Thyroid gland (tissue), 4 donors: ENCODE results near the gene KCNE1. TPM values are rescaled to one million over a fixed set of nuclear protein-coding genes. Genes with fewer than 3 reads are reported as not detected.

Source experiments
- DNase-seq, 2 donors: peaks; one replicate each; pipeline ENCODE4 v3.0.0-alpha.2; 2019
- H3K27ac ChIP-seq, 3 donors: fragments of 200-600 bp; sonication (generic); 1 replicate in 2 of 3; 2 replicates in 1 of 3; pipeline ENCODE4 v1.5.1; 2016 to 2019; ENCODE audit warnings: mild to moderate bottlenecking in 1 of 3, moderate library complexity in 1 of 3
- H3K27me3 ChIP-seq: fragments of 200-600 bp; sonication (generic); one replicate; pipeline ENCODE4 v1.5.1; 2019
- H3K36me3 ChIP-seq, 2 donors: fragments of 200-600 bp; sonication (generic); one replicate each; pipeline ENCODE4 v1.5.1; 2016 to 2019
- H3K4me1 ChIP-seq, 2 donors: fragments of 200-600 bp; sonication (generic); one replicate each; pipeline ENCODE4 v1.5.1; 2017 to 2019
- H3K4me3 ChIP-seq, 3 donors: fragments of 200-600 bp; sonication (generic); replicated peaks in 1 of 3; 1 replicate in 2 of 3; 2 replicates in 1 of 3; pipeline ENCODE4 v1.5.1; 2016; ENCODE audit warnings: mild to moderate bottlenecking in 1 of 3
- H3K9me3 ChIP-seq: fragments of 200-600 bp; sonication (generic); one replicate; pipeline ENCODE4 v1.5.1; 2017
- CTCF ChIP-seq, 6 experiments: fragments of 200-600 bp in 3 of 6; fragments of 450-650 bp in 3 of 6; sonication (generic) in 3 of 6; IDR thresholded peaks; one replicate each; pipeline ENCODE4 v1.5.1; 2016 to 2019; ENCODE audit warnings: antibody characterized with exemption in 6 of 6, mild to moderate bottlenecking in 2 of 6, inconsistent platforms in 1 of 6, moderate library complexity in 1 of 6
- POLR2A ChIP-seq, 2 donors: fragments of 450-650 bp; IDR thresholded peaks; one replicate each; pipeline ENCODE4 v1.6.1; 2017; ENCODE audit warnings: antibody characterized with exemption in 2 of 2, mild to moderate bottlenecking in 2 of 2, moderate library complexity in 1 of 2
- WGBS, 2 donors: methylation state at CpG; one replicate each; pipeline ENCODE4 v1.1.5; 2017; 5-methylcytosine and 5-hydroxymethylcytosine counted together
- intact Hi-C: fragments of 100-400 bp; cut with DNase I; formaldehyde crosslinking; loops from one replicate; pipeline ENCODE4 v1.15.1; 2023
- total RNA-seq, 4 donors: library from RNA; depleted of rRNA; stranded (reverse); fragments of >200 nt; gene quantifications; one replicate each; pipeline ENCODE4 v1.2.3, GENCODE V29; 2016

KCNE1 gene
- total RNA-seq, 4 donors from 2014 or later = 0.33 to 2.6 (median 1.5) TPM

- H3K36me3 ChIP-seq = no peaks in the 10 kb centered on the region
- peak; percentile 31 to 65 (median 52) for TF ChIP-seq CTCF (IDR thresholded peaks at IDR 0.05)
- no peak for TF ChIP-seq POLR2A (IDR thresholded peaks at IDR 0.05)
- 77 to 85% methylated on average over 11 to 12 of the region's 15 CpGs for WGBS, 2 donors
- H3K4me1 ChIP-seq = peaks cover 0 to 4% of the 10 kb centered on the region in 2 donors
- peak; percentile 66 to 70 for DNase-seq
- no peaks in the 10 kb centered on the region for H3K9me3 ChIP-seq
- no peak overlapping the region for H3K27ac ChIP-seq
- intact Hi-C loops = no loop called here
- H3K4me3 ChIP-seq = no peak overlapping the region
- no peaks in the 10 kb centered on the region for H3K27me3 ChIP-seq
Observed at GRCh38 chr21:34510148-34511142, 1.6 kb downstream of the KCNE1 start.

GRCh38 chr21:34509151-34509550 is 2.9 kb downstream of the KCNE1 start:
- H3K4me3 ChIP-seq = no peak overlapping the region
- no peaks in the 10 kb centered on the region for H3K27me3 ChIP-seq
- H3K36me3 ChIP-seq = no peaks in the 10 kb centered on the region
- no peak for DNase-seq
- H3K4me1 ChIP-seq = peaks cover 0 to 4% of the 10 kb centered on the region in 2 donors
- TF ChIP-seq POLR2A (IDR thresholded peaks at IDR 0.05) (no peak), CTCF (IDR thresholded peaks at IDR 0.05) (peak in 1 of 6 experiments; percentile 16)
- no peak overlapping the region for H3K27ac ChIP-seq
- WGBS, 2 donors = 92 to 96% methylated on average over 4 of the region's 4 CpGs
- no peaks in the 10 kb centered on the region for H3K9me3 ChIP-seq
- intact Hi-C loops = no loop called here

- H3K27ac ChIP-seq = no peak overlapping the region
- H3K36me3 ChIP-seq = no peaks in the 10 kb centered on the region
- no peaks in the 10 kb centered on the region for H3K9me3 ChIP-seq
- DNase-seq = no peak
- no peak for TF ChIP-seq POLR2A (IDR thresholded peaks at IDR 0.05)
- no peak for TF ChIP-seq CTCF (IDR thresholded peaks at IDR 0.05)
- H3K4me3 ChIP-seq = no peak overlapping the region
- 89 to 97% methylated on average over 2 of the region's 2 CpGs for WGBS, 2 donors
- no peaks in the 10 kb centered on the region for H3K4me1 ChIP-seq
- intact Hi-C loops = no loop called here
- no peaks in the 10 kb centered on the region for H3K27me3 ChIP-seq
Observed at GRCh38 chr21:34504595-34504994, 7.4 kb downstream of the KCNE1 start.

GRCh38 chr21:34502480-34503106 is 9.4 kb downstream of the KCNE1 start:
- Histone ChIP-seq H3K4me1 (no peaks in the 10 kb centered on the region), H3K27me3 (no peaks in the 10 kb centered on the region), H3K27ac (no peak overlapping the region), H3K9me3 (no peaks in the 10 kb centered on the region), H3K36me3 (no peaks in the 10 kb centered on the region), H3K4me3 (no peak overlapping the region)
- WGBS, 2 donors = 79 to 87% methylated on average over 3 of the region's 3 CpGs
- no peak for TF ChIP-seq CTCF (IDR thresholded peaks at IDR 0.05)
- no peak for TF ChIP-seq POLR2A (IDR thresholded peaks at IDR 0.05)
- intact Hi-C loops = no loop called here
- DNase-seq = no peak

GRCh38 chr21:34501716-34502115 is 10.3 kb downstream of the KCNE1 start:
- no peak overlapping the region for H3K27ac ChIP-seq
- no peak for DNase-seq
- H3K4me3 ChIP-seq = no peak overlapping the region
- H3K36me3 ChIP-seq = no peaks in the 10 kb centered on the region
- WGBS, 2 donors = 62 to 74% methylated on average over 1 of the region's 1 CpG
- H3K4me1 ChIP-seq = no peaks in the 10 kb centered on the region
- H3K9me3 ChIP-seq = no peaks in the 10 kb centered on the region
- H3K27me3 ChIP-seq = no peaks in the 10 kb centered on the region
- intact Hi-C loops = no loop called here
- TF ChIP-seq CTCF (IDR thresholded peaks at IDR 0.05) (no peak), POLR2A (IDR thresholded peaks at IDR 0.05) (no peak)
